ENCODE results near the gene CDK8.
A peak's percentile ranks its signal among the peaks of the same experiment; 100 is the strongest.
"Not testable (repeated sequence)": the region's sequence is repeated elsewhere in the genome, so short reads cannot be mapped to it uniquely, and the experiment has no call there.

CDK8 gene

GRCh38 chr13:26280295-26280694 is 26.4 kb downstream of the CDK8 start:
- no peak for TF ChIP-seq ZC3H10 (CRISPR knock-in tag; IDR thresholded peaks at IDR 0.05)
- no peak for TF ChIP-seq CSDC2 (CRISPR knock-in tag; IDR thresholded peaks at IDR 0.05)
- TF ChIP-seq SNAI2 (CRISPR knock-in tag; IDR thresholded peaks at IDR 0.05) = no peak
- TF ChIP-seq BACH2 (CRISPR knock-in tag; IDR thresholded peaks at IDR 0.05; ENCODE audit: borderline replicate concordance) = no peak
- peak; percentile 50 for TF ChIP-seq ISL1 (CRISPR knock-in tag; IDR thresholded peaks at IDR 0.05)
- no peak for TF ChIP-seq ZNF70 (CRISPR knock-in tag; IDR thresholded peaks at IDR 0.05)
- no peak for TF ChIP-seq GLIS3 (CRISPR knock-in tag; IDR thresholded peaks at IDR 0.05)
- no peak for TF ChIP-seq ZFP3 (CRISPR knock-in tag; IDR thresholded peaks at IDR 0.05)
- no peak for TF ChIP-seq TOX (CRISPR knock-in tag; IDR thresholded peaks at IDR 0.05; ENCODE audit: borderline replicate concordance)
- peak; percentile 96 for ATAC-seq

- ATAC-seq = no peak; the same call in 2 of the 3 replicates
- no peak for TF ChIP-seq RARB (CRISPR knock-in tag; IDR thresholded peaks at IDR 0.05)
- no peak for TF ChIP-seq PPARA (CRISPR knock-in tag; IDR thresholded peaks at IDR 0.05; ENCODE audit: borderline replicate concordance)
- TF ChIP-seq ZNF565 (CRISPR knock-in tag; conservative IDR thresholded peaks at IDR 0.05; ENCODE audit: low read depth) = no peak
- no peak for TF ChIP-seq TOX (CRISPR knock-in tag; IDR thresholded peaks at IDR 0.05; ENCODE audit: borderline replicate concordance)
- no peak for TF ChIP-seq TSHZ2 (CRISPR knock-in tag; IDR thresholded peaks at IDR 0.05)
- TF ChIP-seq ESRRG (CRISPR knock-in tag; IDR thresholded peaks at IDR 0.05) = no peak
- TF ChIP-seq PATZ1 (CRISPR knock-in tag; IDR thresholded peaks at IDR 0.05; ENCODE audit: borderline replicate concordance) = no peak
- no peak for TF ChIP-seq ZNF70 (CRISPR knock-in tag; IDR thresholded peaks at IDR 0.05)
- TF ChIP-seq CSDC2 (CRISPR knock-in tag; IDR thresholded peaks at IDR 0.05) = no peak
- TF ChIP-seq CREB5 (CRISPR knock-in tag; IDR thresholded peaks at IDR 0.05; ENCODE audit: low read depth) = no peak
- no peak for TF ChIP-seq TCF4 (CRISPR knock-in tag; IDR thresholded peaks at IDR 0.05; ENCODE audit: borderline replicate concordance)
- TF ChIP-seq CSRNP3 (CRISPR knock-in tag; IDR thresholded peaks at IDR 0.05) = no peak
- no peak for TF ChIP-seq ARNTL (CRISPR knock-in tag; IDR thresholded peaks at IDR 0.05; ENCODE audit: borderline replicate concordance, low read depth)
- TF ChIP-seq ZNF8 (CRISPR knock-in tag; IDR thresholded peaks at IDR 0.05) = no peak
- TF ChIP-seq ZFP3 (CRISPR knock-in tag; IDR thresholded peaks at IDR 0.05) = no peak
- no peak for TF ChIP-seq OSR1 (CRISPR knock-in tag; IDR thresholded peaks at IDR 0.05)
- TF ChIP-seq BACH2 (CRISPR knock-in tag; IDR thresholded peaks at IDR 0.05; ENCODE audit: borderline replicate concordance) = no peak
- no peak for TF ChIP-seq GLIS3 (CRISPR knock-in tag; IDR thresholded peaks at IDR 0.05)
- no peak for TF ChIP-seq ZC3H10 (CRISPR knock-in tag; IDR thresholded peaks at IDR 0.05)
- no peak for TF ChIP-seq SNAI2 (CRISPR knock-in tag; IDR thresholded peaks at IDR 0.05)
These were observed 26.9 kb downstream of the CDK8 start for GRCh38 chr13:26280822-26281221.

- ATAC-seq = not testable (repeated sequence)
These were observed 32.0 kb downstream of the CDK8 start for GRCh38 chr13:26285911-26286310.

- not testable (repeated sequence) for ATAC-seq
These were observed 34.9 kb downstream of the CDK8 start for GRCh38 chr13:26288838-26289237.

Measured in SK-N-SH treated with all-trans-retinoic acid at 6 μM for 48 hours (cell line).